Lung (tissue), 12 donors: ENCODE results near the gene RNF150. TPM values are rescaled to one million over a fixed set of nuclear protein-coding genes. Genes with fewer than 3 reads are reported as not detected.
A peak's percentile ranks its signal among the peaks of the same experiment; 100 is the strongest.

Experiments used
- ATAC-seq: fragments of 200-7000 bp; cut with Tn5 transposase; one replicate; pipeline ENCODE4 v1.9.1; 2020; ENCODE audit warnings: moderate number of reproducible peaks; ENCODE audit not compliant: insufficient read depth, low FRiP score
- DNase-seq, 3 donors: peaks; one replicate each; pipeline ENCODE4 v3.0.0-alpha.2; 2013 to 2017
- H3K27ac ChIP-seq, 2 donors: one replicate each; pipeline ENCODE4 v1.5.1; 2013; ENCODE audit warnings: mild to moderate bottlenecking in 2 of 2, moderate library complexity in 2 of 2, control low read depth in 1 of 2, inconsistent platforms in 1 of 2, low read depth in 1 of 2, low read length in 1 of 2
- H3K27me3 ChIP-seq, 3 donors: one replicate each; pipeline ENCODE4 v1.5.1; 2013; ENCODE audit warnings: low read length in 2 of 3; ENCODE audit not compliant: control insufficient read depth in 3 of 3, insufficient read depth in 3 of 3
- H3K36me3 ChIP-seq, 4 donors: one replicate each; pipeline ENCODE4 v1.5.1; 2013; ENCODE audit warnings: low read length in 4 of 4, mild to moderate bottlenecking in 1 of 4, moderate library complexity in 1 of 4; ENCODE audit not compliant: control insufficient read depth in 4 of 4, insufficient read depth in 4 of 4
- H3K4me1 ChIP-seq, 5 donors: one replicate each; pipeline ENCODE4 v1.5.1; 2013; ENCODE audit warnings: low read length in 5 of 5, mild to moderate bottlenecking in 2 of 5, moderate library complexity in 1 of 5; ENCODE audit not compliant: control insufficient read depth in 5 of 5, insufficient read depth in 5 of 5
- H3K4me3 ChIP-seq: one replicate; pipeline ENCODE4 v1.5.1; 2013; ENCODE audit warnings: mild to moderate bottlenecking, control low read depth, moderate library complexity
- H3K9ac ChIP-seq, 2 donors: one replicate each; pipeline ENCODE4 v1.5.1; 2013; ENCODE audit warnings: low read length in 2 of 2, control low read depth in 1 of 2; ENCODE audit not compliant: insufficient read depth in 1 of 2
- H3K9me3 ChIP-seq, 4 donors: one replicate each; pipeline ENCODE4 v1.5.1; 2013; ENCODE audit warnings: low read length in 3 of 4, mild to moderate bottlenecking in 1 of 4, moderate library complexity in 1 of 4; ENCODE audit not compliant: control insufficient read depth in 4 of 4, insufficient read depth in 3 of 4
- WGBS, 2 donors: extraction: QIAGEN DNeasy Blood & Tissue Kit; methylation state at CpG; one replicate each; pipeline ENCODE4 v1.1.7; 2013; 5-methylcytosine and 5-hydroxymethylcytosine counted together
- polyA plus RNA-seq, 2 donors: library from polyadenylated mRNA; stranded (reverse); fragments of 200-250 nt; gene quantifications; one replicate each; pipeline ENCODE4 v1.2.1, GENCODE V29; 2013
- total RNA-seq, 2 donors: library from RNA; depleted of rRNA in 1 of 2; stranded (reverse); fragments of >200 nt in 1 of 2; gene quantifications; one replicate each; pipeline ENCODE4 v1.2.1, GENCODE V29; 2014 to 2021
- TF ChIP-seq, protein P1 (sequence below): IDR thresholded peaks from 2 replicates; pipeline ENCODE4 v1.5.1; 2012; ENCODE audit warnings: mild to moderate bottlenecking; ENCODE audit errors: control extremely low read depth, extremely low read depth
- donor health status: control.
- donor health status: control.
- donor health status: Bipolar disorder and iron deficiency.
- donor health status: healthy.
- donor health status: DM: yes; HTN: yes; CAD: no.

RNF150 gene
- total and polyA plus RNA-seq, 4 donors, result 0.18 to 19.3 (median 2.1) TPM

DNA sequence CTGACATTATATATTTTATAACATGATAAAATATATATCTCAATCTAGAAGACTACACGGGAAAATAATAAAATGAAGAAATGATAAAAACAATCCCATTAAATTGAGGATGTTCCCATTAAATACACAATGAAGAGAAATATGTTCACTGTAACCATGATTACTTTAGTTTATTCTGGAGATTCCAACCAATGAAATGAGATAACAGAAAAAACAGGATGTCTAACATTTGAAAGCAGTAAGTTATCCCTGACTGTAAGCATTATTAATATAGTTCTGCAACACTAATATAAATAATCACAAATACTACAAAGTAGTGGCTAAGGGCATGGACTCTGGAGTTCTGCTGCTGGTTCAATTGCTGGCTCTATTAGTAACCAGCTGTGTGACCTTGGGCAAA lies 169.4 kb downstream of the RNF150 start:
- Histone ChIP-seq H3K4me3 (no peak overlapping the region), H3K36me3 (no peaks in the 10 kb centered on the region), H3K9ac (no peak overlapping the region), H3K27ac (no peak overlapping the region), H3K27me3 (no peaks in the 10 kb centered on the region), H3K4me1 (no peaks in the 10 kb centered on the region), H3K9me3 (peaks cover 0 to 2% (median 0%) of the 10 kb centered on the region in 4 donors)
- WGBS, 2 donors, result 89 to 94% methylated on average over 1 of the region's 1 CpG
- DNase-seq, result no peak
- TF ChIP-seq, protein P1, sequence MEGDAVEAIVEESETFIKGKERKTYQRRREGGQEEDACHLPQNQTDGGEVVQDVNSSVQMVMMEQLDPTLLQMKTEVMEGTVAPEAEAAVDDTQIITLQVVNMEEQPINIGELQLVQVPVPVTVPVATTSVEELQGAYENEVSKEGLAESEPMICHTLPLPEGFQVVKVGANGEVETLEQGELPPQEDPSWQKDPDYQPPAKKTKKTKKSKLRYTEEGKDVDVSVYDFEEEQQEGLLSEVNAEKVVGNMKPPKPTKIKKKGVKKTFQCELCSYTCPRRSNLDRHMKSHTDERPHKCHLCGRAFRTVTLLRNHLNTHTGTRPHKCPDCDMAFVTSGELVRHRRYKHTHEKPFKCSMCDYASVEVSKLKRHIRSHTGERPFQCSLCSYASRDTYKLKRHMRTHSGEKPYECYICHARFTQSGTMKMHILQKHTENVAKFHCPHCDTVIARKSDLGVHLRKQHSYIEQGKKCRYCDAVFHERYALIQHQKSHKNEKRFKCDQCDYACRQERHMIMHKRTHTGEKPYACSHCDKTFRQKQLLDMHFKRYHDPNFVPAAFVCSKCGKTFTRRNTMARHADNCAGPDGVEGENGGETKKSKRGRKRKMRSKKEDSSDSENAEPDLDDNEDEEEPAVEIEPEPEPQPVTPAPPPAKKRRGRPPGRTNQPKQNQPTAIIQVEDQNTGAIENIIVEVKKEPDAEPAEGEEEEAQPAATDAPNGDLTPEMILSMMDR, result no peak
- ATAC-seq, result no peak

- TF ChIP-seq, protein P1, result no peak
- peaks cover 0 to 2% (median 0%) of the 10 kb centered on the region in 4 donors for H3K9me3 ChIP-seq
- H3K9ac ChIP-seq, result no peak overlapping the region
- no peaks in the 10 kb centered on the region for H3K27me3 ChIP-seq
- peaks cover 0 to 26% (median 14%) of the 10 kb centered on the region in 5 donors for H3K4me1 ChIP-seq
- H3K27ac ChIP-seq, result no peak overlapping the region
- WGBS, 2 donors, result 74 to 81% methylated on average over 1 of the region's 1 CpG
- DNase-seq, result peak; percentile 22 to 88 (median 88)
- H3K4me3 ChIP-seq, result no peak overlapping the region
- H3K36me3 ChIP-seq, result no peaks in the 10 kb centered on the region
- ATAC-seq, result no peak
Observed at GRCh38 chr4:140955641-140956040, 177.6 kb downstream of the RNF150 start.

- Histone ChIP-seq H3K9me3 (peaks cover 0 to 2% (median 0%) of the 10 kb centered on the region in 4 donors), H3K27me3 (no peaks in the 10 kb centered on the region), H3K36me3 (no peaks in the 10 kb centered on the region), H3K9ac (no peak overlapping the region), H3K27ac (no peak overlapping the region), H3K4me1 (peaks cover 0 to 26% (median 14%) of the 10 kb centered on the region in 5 donors), H3K4me3 (no peak overlapping the region)
- TF ChIP-seq, protein P1, result no peak
- DNase-seq (no peak), ATAC-seq (no peak)
- WGBS, 2 donors, result 91 to 94% methylated on average over 3 of the region's 3 CpGs
Observed at GRCh38 chr4:140952717-140953116, 180.6 kb downstream of the RNF150 start.

- H3K27me3 ChIP-seq, result no peaks in the 10 kb centered on the region
- peaks cover 0 to 4% (median 3%) of the 10 kb centered on the region in 4 donors for H3K36me3 ChIP-seq
- H3K27ac ChIP-seq, result no peak overlapping the region
- WGBS, 2 donors, result 80 to 82% methylated on average over 7 of the region's 7 CpGs
- TF ChIP-seq, protein P1, result no peak
- H3K4me1 ChIP-seq, result peaks cover 0 to 17% (median 8%) of the 10 kb centered on the region in 5 donors
- ATAC-seq (no peak), DNase-seq (no peak)
- H3K4me3 ChIP-seq, result no peak overlapping the region
- no peak overlapping the region for H3K9ac ChIP-seq
- no peaks in the 10 kb centered on the region for H3K9me3 ChIP-seq
Observed at GRCh38 chr4:140947506-140947905, 185.8 kb downstream of the RNF150 start.
